H1 (cell line): ENCODE measurements around the gene REC8. TPM values are rescaled to one million over a fixed set of nuclear protein-coding genes. Genes with fewer than 3 reads are reported as not detected.

Source experiments
- HDAC6 ChIP-seq: IDR thresholded peaks from one replicate; pipeline ENCODE4 v1.7.1; 2012; ENCODE audit warnings: low read depth, mild to moderate bottlenecking, inconsistent platforms, low read length, moderate library complexity
- MAFK ChIP-seq: IDR thresholded peaks from 2 replicates; pipeline ENCODE4 v1.6.1; 2012; ENCODE audit warnings: low read depth, mild to moderate bottlenecking, improper control_type of control experiment, low read length
- PHF8 ChIP-seq: fragments of 200-600 bp; sonication (generic); conservative IDR thresholded peaks from 2 replicates; pipeline ENCODE4 v1.7.1; 2012; ENCODE audit warnings: low read depth, mild to moderate bottlenecking, inconsistent platforms, low read length, moderate library complexity
- POLR2A ChIP-seq, 2 experiments: IDR thresholded peaks; 1 replicate in 1 of 2; 2 replicates in 1 of 2; pipeline ENCODE4 v1.6.1; 2011; ENCODE audit warnings: low read depth in 2 of 2, low read length in 2 of 2, mild to moderate bottlenecking in 2 of 2; ENCODE audit errors: control extremely low read depth in 1 of 2
- RAD21 ChIP-seq, 2 experiments: IDR thresholded peaks in 1 of 2; conservative IDR thresholded peaks in 1 of 2; 2 replicates each; pipeline ENCODE4 v1.6.1; 2011; ENCODE audit warnings: low read depth in 2 of 2, low read length in 2 of 2, improper control_type of control experiment in 1 of 2, inconsistent platforms in 1 of 2, mild to moderate bottlenecking in 1 of 2, moderate library complexity in 1 of 2
- TCF12 ChIP-seq: IDR thresholded peaks from 2 replicates; pipeline ENCODE4 v1.6.1; 2011; ENCODE audit warnings: low read depth, mild to moderate bottlenecking, low read length
- polyA plus RNA-seq, 7 experiments: library from polyadenylated mRNA; depleted of rRNA in 3 of 7; stranded (reverse) in 5 of 7; unstranded in 2 of 7; fragments of >200 nt in 5 of 7; fragments of 200-250 nt in 2 of 7; gene quantifications; 1 replicate in 5 of 7; 2 replicates in 1 of 7; 4 replicates in 1 of 7; pipeline versions ENCODE4 v1.2.1 to v1.2.3, GENCODE V29; 2011 to 2013; ENCODE audit warnings: missing spikeins in 2 of 7, mixed read lengths in 2 of 7
- total RNA-seq: library from RNA; stranded (reverse); fragmentation: NEBNext Ultra II Directional; extraction: Animal tissue kit (Norgen Biotek cat#: 25700); gene quantifications from 2 replicates; pipeline ENCODE4 v1.2.1, GENCODE V29; 2021
- TF ChIP-seq, protein P1 (sequence below): fragments of 300-600 bp; sonication (generic); IDR thresholded peaks from 2 replicates; pipeline ENCODE4 v1.7.1; 2012; ENCODE audit warnings: low read length, moderate library complexity, mild to moderate bottlenecking, inconsistent platforms; ENCODE audit not compliant: insufficient replicate concordance
- TF ChIP-seq, protein P2 (sequence below): IDR thresholded peaks from 2 replicates; pipeline ENCODE4 v1.6.1; 2012; ENCODE audit warnings: inconsistent platforms

Gene REC8
- total and polyA plus RNA-seq, 2 of the 8 experiments (the other 6 are each of a cell fraction or from before 2014, with no cell fraction given) = 9.8 to 28.5 TPM

DNA sequence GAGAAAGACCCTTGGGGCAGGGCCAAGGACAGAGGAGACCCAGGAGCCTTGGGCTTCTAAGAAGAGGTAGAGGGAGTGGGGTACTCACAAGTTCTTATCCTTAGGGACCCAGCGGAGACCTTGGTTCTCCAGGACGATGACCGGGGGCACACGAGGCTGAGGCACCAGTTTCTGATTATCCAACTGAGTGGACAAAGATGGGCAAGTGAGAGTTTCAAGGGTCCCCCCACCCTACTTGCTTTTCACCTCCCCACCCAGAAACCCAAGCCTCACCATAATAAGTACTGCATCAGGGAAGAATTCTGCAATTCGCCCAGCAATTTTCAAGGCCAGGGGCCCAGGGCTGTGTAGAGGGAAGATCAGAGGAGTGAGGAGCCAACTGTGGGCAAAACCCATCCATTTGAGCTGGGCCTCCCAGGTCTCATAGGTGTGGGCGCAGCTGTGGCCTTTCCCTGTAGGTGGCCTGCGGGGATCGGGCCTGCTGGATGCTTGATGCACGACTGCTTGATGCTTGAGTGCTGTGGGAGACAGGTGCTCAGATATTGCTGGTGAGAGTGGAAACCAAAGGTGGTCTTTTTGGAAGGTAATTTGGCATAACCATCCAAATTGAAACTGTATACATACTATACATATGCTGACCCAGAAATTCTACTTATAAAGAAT is 32.5 kb upstream of the REC8 start (continued):
- TF ChIP-seq, protein P1, sequence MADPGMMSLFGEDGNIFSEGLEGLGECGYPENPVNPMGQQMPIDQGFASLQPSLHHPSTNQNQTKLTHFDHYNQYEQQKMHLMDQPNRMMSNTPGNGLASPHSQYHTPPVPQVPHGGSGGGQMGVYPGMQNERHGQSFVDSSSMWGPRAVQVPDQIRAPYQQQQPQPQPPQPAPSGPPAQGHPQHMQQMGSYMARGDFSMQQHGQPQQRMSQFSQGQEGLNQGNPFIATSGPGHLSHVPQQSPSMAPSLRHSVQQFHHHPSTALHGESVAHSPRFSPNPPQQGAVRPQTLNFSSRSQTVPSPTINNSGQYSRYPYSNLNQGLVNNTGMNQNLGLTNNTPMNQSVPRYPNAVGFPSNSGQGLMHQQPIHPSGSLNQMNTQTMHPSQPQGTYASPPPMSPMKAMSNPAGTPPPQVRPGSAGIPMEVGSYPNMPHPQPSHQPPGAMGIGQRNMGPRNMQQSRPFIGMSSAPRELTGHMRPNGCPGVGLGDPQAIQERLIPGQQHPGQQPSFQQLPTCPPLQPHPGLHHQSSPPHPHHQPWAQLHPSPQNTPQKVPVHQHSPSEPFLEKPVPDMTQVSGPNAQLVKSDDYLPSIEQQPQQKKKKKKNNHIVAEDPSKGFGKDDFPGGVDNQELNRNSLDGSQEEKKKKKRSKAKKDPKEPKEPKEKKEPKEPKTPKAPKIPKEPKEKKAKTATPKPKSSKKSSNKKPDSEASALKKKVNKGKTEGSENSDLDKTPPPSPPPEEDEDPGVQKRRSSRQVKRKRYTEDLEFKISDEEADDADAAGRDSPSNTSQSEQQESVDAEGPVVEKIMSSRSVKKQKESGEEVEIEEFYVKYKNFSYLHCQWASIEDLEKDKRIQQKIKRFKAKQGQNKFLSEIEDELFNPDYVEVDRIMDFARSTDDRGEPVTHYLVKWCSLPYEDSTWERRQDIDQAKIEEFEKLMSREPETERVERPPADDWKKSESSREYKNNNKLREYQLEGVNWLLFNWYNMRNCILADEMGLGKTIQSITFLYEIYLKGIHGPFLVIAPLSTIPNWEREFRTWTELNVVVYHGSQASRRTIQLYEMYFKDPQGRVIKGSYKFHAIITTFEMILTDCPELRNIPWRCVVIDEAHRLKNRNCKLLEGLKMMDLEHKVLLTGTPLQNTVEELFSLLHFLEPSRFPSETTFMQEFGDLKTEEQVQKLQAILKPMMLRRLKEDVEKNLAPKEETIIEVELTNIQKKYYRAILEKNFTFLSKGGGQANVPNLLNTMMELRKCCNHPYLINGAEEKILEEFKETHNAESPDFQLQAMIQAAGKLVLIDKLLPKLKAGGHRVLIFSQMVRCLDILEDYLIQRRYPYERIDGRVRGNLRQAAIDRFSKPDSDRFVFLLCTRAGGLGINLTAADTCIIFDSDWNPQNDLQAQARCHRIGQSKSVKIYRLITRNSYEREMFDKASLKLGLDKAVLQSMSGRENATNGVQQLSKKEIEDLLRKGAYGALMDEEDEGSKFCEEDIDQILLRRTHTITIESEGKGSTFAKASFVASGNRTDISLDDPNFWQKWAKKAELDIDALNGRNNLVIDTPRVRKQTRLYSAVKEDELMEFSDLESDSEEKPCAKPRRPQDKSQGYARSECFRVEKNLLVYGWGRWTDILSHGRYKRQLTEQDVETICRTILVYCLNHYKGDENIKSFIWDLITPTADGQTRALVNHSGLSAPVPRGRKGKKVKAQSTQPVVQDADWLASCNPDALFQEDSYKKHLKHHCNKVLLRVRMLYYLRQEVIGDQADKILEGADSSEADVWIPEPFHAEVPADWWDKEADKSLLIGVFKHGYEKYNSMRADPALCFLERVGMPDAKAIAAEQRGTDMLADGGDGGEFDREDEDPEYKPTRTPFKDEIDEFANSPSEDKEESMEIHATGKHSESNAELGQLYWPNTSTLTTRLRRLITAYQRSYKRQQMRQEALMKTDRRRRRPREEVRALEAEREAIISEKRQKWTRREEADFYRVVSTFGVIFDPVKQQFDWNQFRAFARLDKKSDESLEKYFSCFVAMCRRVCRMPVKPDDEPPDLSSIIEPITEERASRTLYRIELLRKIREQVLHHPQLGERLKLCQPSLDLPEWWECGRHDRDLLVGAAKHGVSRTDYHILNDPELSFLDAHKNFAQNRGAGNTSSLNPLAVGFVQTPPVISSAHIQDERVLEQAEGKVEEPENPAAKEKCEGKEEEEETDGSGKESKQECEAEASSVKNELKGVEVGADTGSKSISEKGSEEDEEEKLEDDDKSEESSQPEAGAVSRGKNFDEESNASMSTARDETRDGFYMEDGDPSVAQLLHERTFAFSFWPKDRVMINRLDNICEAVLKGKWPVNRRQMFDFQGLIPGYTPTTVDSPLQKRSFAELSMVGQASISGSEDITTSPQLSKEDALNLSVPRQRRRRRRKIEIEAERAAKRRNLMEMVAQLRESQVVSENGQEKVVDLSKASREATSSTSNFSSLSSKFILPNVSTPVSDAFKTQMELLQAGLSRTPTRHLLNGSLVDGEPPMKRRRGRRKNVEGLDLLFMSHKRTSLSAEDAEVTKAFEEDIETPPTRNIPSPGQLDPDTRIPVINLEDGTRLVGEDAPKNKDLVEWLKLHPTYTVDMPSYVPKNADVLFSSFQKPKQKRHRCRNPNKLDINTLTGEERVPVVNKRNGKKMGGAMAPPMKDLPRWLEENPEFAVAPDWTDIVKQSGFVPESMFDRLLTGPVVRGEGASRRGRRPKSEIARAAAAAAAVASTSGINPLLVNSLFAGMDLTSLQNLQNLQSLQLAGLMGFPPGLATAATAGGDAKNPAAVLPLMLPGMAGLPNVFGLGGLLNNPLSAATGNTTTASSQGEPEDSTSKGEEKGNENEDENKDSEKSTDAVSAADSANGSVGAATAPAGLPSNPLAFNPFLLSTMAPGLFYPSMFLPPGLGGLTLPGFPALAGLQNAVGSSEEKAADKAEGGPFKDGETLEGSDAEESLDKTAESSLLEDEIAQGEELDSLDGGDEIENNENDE = no peak
- TF ChIP-seq TCF12 (no peak), HDAC6 (no peak), RAD21 (IDR thresholded peaks at IDR 0.05 in 1 of 2, conservative IDR thresholded peaks at IDR 0.05 in 1 of 2; ENCODE audit: low read depth in 2 of 2, low read length in 2 of 2) (no peak), PHF8 (no peak), MAFK (no peak), POLR2A (IDR thresholded peaks at IDR 0.05; ENCODE audit: control extremely low read depth in 1 of 2, low read depth in 2 of 2, low read length in 2 of 2) (no peak)
- TF ChIP-seq, protein P2, sequence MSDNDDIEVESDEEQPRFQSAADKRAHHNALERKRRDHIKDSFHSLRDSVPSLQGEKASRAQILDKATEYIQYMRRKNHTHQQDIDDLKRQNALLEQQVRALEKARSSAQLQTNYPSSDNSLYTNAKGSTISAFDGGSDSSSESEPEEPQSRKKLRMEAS = no peak
